NCI-H2107 treated with DMSO at 0.1 percent for 48 hours (cell line): Measurements from ENCODE around the gene ATP10A.

Experiments
- DNase-seq: peaks from one replicate; lab custom pipeline; 2025; ENCODE audit not compliant: unreplicated experiment; lab: John Stamatoyannopoulos, UW

ATP10A gene

DNA sequence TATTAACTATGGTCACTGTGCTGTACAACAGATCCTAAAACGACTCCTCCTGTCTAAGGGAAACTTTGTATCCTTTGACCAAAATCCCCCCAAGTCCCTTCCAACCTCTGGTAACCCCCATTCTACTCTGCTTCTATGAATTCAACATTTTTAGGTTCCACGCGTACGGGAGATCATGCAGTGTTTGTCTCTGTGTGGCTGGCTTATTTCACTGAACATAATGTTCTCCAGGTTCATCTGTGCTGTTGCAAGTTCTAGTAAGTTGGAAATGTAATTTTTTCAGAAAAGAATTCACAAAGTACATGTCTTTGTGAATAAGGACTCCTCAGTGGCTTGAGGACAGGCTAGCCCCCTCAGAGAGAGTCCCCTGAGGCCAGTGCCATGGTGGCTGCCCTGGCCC lies 66.1 kb downstream of the ATP10A start:
- no peak for DNase-seq

DNA sequence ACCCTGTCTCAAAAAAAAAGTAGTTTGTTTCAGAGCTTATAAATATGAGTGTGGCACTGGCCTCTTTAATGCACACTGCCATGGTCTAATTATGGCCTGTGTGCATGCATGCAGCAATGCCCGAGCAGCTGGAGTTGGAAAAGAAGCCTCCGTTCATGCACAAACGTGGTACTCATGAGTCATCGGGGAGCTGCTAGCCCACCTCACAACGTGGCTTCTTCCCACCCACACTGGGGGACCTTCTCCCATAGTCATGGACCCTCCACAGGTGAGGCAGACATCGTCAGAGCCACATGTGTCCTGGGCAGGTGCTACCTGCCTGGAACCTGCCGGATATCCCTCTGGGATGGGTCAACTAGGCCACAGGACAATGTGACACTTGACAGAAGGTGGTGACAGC lies 66.7 kb downstream of the ATP10A start:
- DNase-seq: no peak

GRCh38 chr15:25795712-25796111 lies 67.4 kb downstream of the ATP10A start:
- no peak for DNase-seq

DNA sequence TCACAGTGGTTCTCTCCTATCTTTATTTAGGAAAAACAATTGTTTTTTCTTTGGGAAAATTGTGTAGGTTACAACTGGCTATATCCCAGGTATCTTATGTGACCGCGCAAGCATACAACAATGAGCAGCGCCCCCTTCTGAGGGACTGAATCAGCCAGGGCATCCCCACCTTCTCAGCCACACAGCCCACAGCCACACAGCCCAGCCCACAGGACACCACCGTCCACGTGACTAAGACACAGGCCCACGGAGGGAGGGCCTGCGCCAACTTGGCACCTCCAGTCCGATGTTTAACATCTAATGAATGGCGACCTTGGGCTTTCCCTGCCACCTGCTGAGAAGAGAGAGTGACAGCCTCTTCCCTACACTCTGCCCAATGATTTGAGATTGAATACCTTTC lies 68.1 kb downstream of the ATP10A start:
- DNase-seq: no peak

DNA sequence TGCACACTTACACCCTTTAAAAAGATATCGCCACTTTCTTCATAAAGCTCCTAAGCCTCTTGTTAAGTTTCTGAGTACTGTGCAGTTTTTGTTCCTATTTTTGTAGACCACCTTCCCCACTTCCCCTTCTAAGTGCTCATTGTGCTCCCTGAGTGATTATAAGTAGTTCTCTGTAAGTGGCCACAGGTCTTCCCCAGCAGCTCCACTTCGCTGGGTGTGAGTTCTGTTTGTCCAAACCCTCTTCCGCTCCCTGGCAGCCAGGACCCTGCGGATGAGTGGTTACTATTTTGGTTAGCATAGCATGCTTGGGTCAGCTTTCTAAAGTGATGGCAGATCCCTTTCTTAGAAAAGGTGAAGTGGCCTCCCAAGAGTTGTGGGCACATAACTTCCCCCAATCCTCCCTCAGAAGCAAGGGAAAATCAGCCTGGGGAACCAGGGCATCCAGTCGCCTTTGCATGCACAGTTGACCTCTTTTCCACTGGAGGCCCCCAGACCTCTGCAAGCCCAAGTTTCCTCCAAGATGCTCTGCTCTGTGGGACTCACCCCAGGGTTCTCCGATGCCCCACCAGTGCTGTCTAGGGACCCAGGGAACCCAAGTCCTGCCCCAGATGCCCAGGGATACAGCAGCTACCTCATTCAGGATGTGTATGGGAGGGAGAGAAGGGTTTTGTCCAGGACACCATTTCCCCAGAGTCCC lies 69.6 kb downstream of the ATP10A start:
- no peak for DNase-seq

GRCh38 chr15:25792128-25792527 lies 71.0 kb downstream of the ATP10A start:
- DNase-seq: no peak

GRCh38 chr15:25790000-25790660 lies 73.0 kb downstream of the ATP10A start:
- DNase-seq: no peak

DNA sequence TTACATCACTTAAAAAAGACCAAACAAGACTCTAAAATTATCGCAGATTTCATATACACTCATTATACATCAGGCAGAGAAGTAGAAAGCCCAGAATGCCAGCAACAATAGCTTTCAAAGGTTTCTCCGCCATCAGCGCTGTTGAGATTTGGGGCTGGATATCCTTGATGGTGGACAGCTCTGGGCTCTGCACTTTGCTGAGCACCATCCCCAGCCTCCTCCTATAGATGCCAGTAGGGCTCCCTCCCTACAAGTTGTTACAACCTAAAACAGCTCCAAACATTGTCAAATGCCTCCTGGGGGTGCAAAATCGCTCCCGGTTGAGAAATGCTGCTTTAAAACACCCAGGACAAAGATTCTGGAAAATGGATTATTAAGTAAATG lies 73.5 kb downstream of the ATP10A start:
- no peak for DNase-seq

GRCh38 chr15:25789211-25789610 lies 73.9 kb downstream of the ATP10A start:
- no peak for DNase-seq

DNA sequence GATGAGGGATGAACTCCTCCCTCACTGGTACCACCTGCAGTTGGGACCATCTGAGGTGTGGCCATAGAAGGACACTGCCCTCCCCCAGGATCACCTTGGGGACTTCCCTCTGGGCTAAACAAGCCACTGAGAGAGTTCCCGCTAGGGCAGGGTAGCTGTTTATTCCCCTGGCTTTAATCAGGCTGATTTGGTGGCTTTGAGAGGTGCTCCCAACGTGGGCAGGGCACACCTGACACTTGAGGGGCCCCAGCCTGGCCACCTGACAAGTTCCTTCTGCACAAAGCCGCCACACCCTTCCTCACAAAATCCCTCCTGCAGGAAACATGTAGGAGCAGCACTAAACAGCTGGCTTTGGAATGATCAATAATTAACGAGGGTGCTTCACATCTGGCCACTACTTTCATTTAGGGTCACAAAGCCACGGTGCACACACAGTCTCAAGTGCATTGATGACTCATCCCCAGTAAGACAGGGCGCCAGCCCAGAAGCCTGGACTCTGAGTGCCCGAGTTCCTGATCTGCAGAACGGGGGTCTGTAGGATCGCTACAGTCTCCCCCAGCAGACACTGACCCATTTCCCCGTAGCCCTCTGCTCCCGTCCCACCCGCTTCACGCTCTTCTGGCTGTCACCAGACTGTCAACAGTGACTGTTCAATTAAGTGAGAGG lies 75.1 kb downstream of the ATP10A start:
- no peak for DNase-seq

DNA sequence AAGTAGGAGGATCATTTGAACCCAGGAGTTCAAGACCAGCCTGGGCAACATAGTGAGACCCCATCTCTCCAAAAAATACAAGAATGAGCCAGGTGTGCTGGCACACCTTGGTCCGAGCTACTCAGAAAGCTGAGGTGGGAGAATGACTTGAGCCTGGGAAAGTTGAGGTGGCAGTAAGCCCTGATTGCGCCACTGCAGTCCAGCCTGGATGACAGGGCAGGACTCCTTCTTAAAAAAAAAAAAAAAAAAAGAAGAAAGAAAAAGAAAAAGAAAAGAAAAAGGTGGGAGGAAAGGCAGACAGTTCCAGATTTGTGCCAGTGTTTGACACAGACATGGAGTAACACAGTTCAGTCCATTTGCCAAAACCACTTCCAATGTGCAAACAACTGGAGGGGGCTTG lies 75.7 kb downstream of the ATP10A start:
- no peak for DNase-seq

DNA sequence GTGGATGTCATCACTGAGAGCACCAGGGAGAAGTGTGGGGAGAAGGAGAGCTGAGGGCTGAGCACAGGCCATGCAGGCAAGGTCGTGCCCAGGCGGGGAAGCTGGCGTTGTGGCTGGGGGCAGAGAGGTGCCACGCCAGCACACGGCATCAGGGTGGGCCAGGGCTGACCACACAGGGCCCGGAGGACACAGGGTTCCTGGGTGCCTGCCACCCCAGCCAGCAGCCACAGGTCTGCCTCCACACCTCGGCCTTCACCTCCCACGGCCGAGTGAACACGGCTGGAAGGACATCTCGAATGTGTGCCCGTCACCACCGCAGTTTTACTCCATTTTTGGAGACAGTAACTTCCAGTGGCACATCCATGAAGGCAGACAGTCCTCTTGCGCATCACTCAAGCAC lies 77.1 kb downstream of the ATP10A start:
- DNase-seq: no peak

DNA sequence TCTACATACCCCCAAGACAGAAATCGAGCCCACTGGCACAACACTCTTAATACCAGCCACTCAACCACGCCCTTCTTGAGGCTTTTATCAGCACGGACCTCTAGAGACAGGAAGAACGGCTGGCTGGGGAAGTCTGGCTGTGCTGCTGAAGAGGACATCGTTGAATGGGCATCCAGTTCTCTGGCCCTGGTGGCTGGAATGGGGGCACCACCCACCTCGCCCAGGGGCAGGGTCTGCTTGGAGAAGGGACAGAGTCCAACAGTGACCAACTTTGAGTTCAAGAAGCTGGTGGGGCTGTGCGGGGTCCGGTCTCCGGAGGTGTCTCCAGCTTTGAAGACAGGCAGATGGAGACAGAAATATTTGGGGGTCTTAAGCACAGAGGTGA lies 77.5 kb downstream of the ATP10A start:
- no peak for DNase-seq

- no peak for DNase-seq
Measured at GRCh38 chr15:25784876-25785640, 78.1 kb downstream of the ATP10A start.

- DNase-seq: no peak
Measured at GRCh38 chr15:25783607-25784540, 79.3 kb downstream of the ATP10A start.

- no peak for DNase-seq
Measured at GRCh38 chr15:25783134-25783533, 80.0 kb downstream of the ATP10A start.

DNA sequence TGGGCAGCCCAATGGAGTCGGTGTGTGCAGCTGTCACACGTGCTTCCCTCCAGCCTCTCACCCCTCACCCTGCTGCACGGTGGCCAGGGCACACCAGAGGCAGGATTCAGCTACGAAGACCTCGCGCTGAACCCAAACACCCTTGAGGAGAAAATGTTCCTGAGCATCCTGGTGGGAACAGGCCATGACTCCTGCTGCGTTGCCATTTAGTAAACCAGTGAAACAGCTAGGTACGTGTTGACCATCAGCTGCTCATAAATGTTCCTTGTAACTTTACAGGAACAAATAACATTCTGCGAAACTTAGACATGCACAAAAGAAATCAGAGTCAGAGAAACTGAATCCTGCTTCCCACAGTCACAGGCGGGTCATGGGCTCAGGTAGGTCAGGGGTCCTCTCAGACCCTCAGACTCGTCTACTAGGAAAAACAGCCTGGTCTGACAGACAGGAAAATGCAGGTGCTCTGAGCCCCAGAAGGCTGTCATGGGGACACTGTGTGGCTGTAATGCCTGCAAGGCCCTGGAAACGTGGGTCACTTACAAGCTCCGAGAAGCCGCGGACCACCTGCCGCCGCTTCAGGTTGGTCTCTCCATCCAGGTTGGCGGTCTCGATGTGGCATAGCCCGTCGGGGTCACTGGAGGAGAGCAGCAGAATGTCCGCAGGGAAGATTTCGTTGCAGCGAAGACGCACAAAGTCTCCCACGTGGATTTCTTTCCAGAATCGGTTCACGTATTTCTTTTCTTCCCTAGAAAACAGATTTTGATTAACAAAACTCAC lies 82.5 kb downstream of the ATP10A start:
- no peak for DNase-seq

GRCh38 chr15:25778161-25778560 lies 85.0 kb downstream of the ATP10A start:
- DNase-seq: no peak

DNA sequence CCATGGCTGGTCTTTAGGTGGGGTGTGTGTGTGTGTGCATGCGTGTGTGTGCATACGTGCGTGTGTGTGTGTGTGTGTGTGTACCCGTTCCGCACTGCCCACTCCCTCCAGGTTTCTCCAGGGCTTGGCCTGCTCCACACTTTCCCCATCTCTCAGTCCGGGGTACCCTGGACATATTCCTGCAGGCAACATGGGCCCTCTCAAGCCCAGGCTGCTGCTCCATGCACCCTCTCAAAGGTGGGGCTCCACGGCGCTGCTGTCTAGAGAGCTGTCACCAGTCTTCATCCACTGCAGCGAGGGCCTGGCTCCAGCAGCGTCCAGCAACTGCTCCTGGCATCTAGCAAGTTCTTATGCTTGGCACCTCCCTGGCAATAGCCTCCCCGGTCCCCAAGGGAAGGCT lies 86.1 kb downstream of the ATP10A start:
- DNase-seq: no peak
